Measurements from ENCODE around the gene GSTO1.

DNA sequence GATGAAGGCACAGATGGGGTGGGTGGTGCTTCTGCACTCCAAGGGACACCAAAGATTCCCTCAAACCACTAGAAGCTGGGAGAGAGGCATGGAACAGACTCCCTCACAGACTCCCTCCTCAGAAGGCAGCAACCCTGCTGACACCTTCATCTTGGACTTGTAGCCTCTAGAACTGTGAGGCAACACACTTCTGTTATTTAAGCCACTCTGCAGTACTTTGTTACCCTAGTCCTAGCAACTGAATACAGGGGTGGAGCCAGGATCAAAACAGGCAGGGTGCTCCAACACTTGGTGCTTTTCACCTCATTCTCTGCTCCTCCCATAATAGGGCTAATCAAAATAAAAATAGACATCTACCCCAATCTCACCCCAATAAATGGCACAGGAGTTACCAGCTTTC, 2.3 kb upstream of the GSTO1 start:
- TF ChIP-seq, protein P1, sequence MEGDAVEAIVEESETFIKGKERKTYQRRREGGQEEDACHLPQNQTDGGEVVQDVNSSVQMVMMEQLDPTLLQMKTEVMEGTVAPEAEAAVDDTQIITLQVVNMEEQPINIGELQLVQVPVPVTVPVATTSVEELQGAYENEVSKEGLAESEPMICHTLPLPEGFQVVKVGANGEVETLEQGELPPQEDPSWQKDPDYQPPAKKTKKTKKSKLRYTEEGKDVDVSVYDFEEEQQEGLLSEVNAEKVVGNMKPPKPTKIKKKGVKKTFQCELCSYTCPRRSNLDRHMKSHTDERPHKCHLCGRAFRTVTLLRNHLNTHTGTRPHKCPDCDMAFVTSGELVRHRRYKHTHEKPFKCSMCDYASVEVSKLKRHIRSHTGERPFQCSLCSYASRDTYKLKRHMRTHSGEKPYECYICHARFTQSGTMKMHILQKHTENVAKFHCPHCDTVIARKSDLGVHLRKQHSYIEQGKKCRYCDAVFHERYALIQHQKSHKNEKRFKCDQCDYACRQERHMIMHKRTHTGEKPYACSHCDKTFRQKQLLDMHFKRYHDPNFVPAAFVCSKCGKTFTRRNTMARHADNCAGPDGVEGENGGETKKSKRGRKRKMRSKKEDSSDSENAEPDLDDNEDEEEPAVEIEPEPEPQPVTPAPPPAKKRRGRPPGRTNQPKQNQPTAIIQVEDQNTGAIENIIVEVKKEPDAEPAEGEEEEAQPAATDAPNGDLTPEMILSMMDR (IDR thresholded peaks at IDR 0.05; ENCODE audit: low read depth, low read length), result no peak
- no peak for TF ChIP-seq EZH2phosphoT487 (IDR thresholded peaks at IDR 0.05; ENCODE audit: low read depth)

Data from OCI-LY3 (cell line).